ENCODE measurements around the gene DOK3.

Gene DOK3

DNA sequence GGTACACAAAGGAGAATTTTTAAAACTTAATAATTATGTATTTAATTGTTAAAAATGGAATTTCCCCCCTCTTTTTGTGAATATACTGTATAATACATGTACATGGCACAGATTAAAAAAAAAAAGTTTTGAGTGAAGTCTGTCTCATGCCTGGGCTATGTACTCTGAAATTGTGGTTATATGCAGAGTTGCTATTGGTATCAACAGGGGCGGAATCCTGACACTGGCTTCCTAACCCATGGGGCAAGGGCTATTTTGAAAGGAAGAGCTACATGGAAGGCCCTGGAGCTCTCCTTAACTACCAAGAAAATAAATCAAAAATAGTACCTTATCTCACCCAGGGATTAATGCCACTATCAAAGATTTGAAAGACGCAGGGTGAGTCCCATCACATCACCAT, 45.6 kb upstream of the DOK3 start:
- H4K91ac ChIP-seq (ENCODE audit: low read depth, low read length), result no peak overlapping the region
- no peak overlapping the region for H3K4me2 ChIP-seq (ENCODE audit: low read length)
- no peak overlapping the region for H2BK5ac ChIP-seq (ENCODE audit: low read depth, low read length, poor library complexity)
- H2AK5ac ChIP-seq (ENCODE audit: low read length), result no peak overlapping the region
- no peak overlapping the region for H3K14ac ChIP-seq (ENCODE audit: low read length)
- H3K36me3 ChIP-seq (ENCODE audit: control insufficient read depth in 1 of 2, insufficient read depth in 2 of 2, low read length in 2 of 2), result peaks cover 6% of the 10 kb centered on the region in 2 experiments
- no peak overlapping the region for H3K4me3 ChIP-seq (ENCODE audit: low read depth, low read length)
- H3K4me1 ChIP-seq (ENCODE audit: control insufficient read depth in 1 of 2, insufficient read depth in 2 of 2, low read length in 2 of 2), result peaks cover 7 to 13% of the 10 kb centered on the region in 2 experiments
- peaks cover 6% of the 10 kb centered on the region for H3K79me1 ChIP-seq (ENCODE audit: low read length)
- no peak overlapping the region for H3K18ac ChIP-seq (ENCODE audit: low read length)
- H3K27me3 ChIP-seq (ENCODE audit: insufficient read depth, low read length), result no peaks in the 10 kb centered on the region
- H3K27ac ChIP-seq (ENCODE audit: low read depth, low read length), result no peak overlapping the region
- DNase-seq, result no peak
- no peak overlapping the region for H4K12ac ChIP-seq (ENCODE audit: low read depth, low read length)
- H3K9ac ChIP-seq (ENCODE audit: low read length), result no peak overlapping the region
- no peak overlapping the region for H4K8ac ChIP-seq (ENCODE audit: low read depth, low read length)
- H2BK120ac ChIP-seq (ENCODE audit: insufficient read depth, low read length, poor library complexity), result no peak overlapping the region
- no peak overlapping the region for H3K23ac ChIP-seq (ENCODE audit: low read length)
- H3K9me3 ChIP-seq (ENCODE audit: insufficient read depth, low read depth, low read length), result no peaks in the 10 kb centered on the region
- H3K4ac ChIP-seq (ENCODE audit: low read depth, low read length), result no peak overlapping the region
- peaks cover 16% of the 10 kb centered on the region for H3K79me2 ChIP-seq (ENCODE audit: control insufficient read depth, insufficient read depth, low read length, poor library complexity)
- no CpG with 5 or more reads among the region's 2 CpGs for WGBS (ENCODE audit: extremely low coverage, insufficient coverage, insufficient read length)
- no peak overlapping the region for H2AFZ ChIP-seq (ENCODE audit: insufficient read depth, low read length, poor library complexity)
- H2BK12ac ChIP-seq (ENCODE audit: low read length), result no peak overlapping the region

DNA sequence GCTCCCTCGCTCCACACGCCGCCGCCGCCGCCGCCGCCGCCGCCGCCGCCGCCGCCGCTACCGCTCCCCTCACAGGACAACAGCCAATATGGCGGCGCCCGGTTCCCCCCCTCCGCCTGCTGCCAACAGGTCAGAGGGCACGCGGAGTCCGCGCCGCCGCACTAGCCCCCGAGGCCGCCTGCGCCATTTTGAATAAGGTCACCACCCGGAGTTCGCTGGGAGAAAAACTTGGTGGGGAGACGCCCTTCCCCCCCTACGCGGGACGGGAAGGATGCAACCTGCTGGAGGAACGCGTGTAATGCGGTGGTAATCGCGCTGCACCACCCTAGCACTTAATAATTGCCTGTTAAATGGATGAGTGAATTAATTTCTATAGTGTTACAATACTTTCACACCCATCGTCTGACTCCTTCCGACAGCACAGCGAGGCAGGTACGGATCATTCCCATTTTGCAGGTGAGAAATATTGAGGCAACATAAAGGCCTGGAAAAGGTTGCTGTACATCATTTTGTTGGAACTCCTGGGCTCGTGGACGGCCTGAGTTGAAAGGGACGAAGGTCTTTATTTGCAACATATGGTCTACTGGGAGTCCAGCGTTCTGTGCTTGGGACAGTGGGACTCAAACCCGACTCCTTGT, 45.0 kb upstream of the DOK3 start, which contains the start of gene FAM193B:
TSS of gene FAM193B (minus strand) at position 90 of the 638 bp plus-strand sequence. CDS start 105 bp downstream, outside the sequence.
- peak; percentile 90 to 94 for DNase-seq
- H3K18ac ChIP-seq (ENCODE audit: low read length), result peak within 1 kb of the TSS; percentile 69
- H3K27me3 ChIP-seq (ENCODE audit: insufficient read depth, low read length), result no peaks in the 10 kb centered on the region
- peak within 1 kb of the TSS; percentile 25 for H3K4ac ChIP-seq (ENCODE audit: low read depth, low read length)
- H4K8ac ChIP-seq (ENCODE audit: low read depth, low read length), result peak within 1 kb of the TSS; percentile 95
- peak within 1 kb of the TSS; percentile 93 for H4K91ac ChIP-seq (ENCODE audit: low read depth, low read length)
- H3K9me3 ChIP-seq (ENCODE audit: insufficient read depth, low read depth, low read length), result no peaks in the 10 kb centered on the region
- peak within 1 kb of the TSS; percentile 87 for H2AFZ ChIP-seq (ENCODE audit: insufficient read depth, low read length, poor library complexity)
- H4K12ac ChIP-seq (ENCODE audit: low read depth, low read length), result peak within 1 kb of the TSS; percentile 74
- peak within 1 kb of the TSS; percentile 34 for H3K27ac ChIP-seq (ENCODE audit: low read depth, low read length)
- no peak within 1 kb of the TSS for H2BK12ac ChIP-seq (ENCODE audit: low read length)
- peaks cover 6% of the 10 kb centered on the region for H3K79me1 ChIP-seq (ENCODE audit: low read length)
- H3K79me2 ChIP-seq (ENCODE audit: control insufficient read depth, insufficient read depth, low read length, poor library complexity), result peaks cover 16% of the 10 kb centered on the region
- peak within 1 kb of the TSS; percentile 88 for H3K4me3 ChIP-seq (ENCODE audit: low read depth, low read length)
- no CpG with 5 or more reads among the region's 49 CpGs for WGBS (ENCODE audit: extremely low coverage, insufficient coverage, insufficient read length)
- peak within 1 kb of the TSS; percentile 68 for H2BK120ac ChIP-seq (ENCODE audit: insufficient read depth, low read length, poor library complexity)
- H2BK5ac ChIP-seq (ENCODE audit: low read depth, low read length, poor library complexity), result peak within 1 kb of the TSS; percentile 65
- H3K4me2 ChIP-seq (ENCODE audit: low read length), result peak within 1 kb of the TSS; percentile 92
- H2AK5ac ChIP-seq (ENCODE audit: low read length), result peak within 1 kb of the TSS; percentile 83
- H3K36me3 ChIP-seq (ENCODE audit: control insufficient read depth in 1 of 2, insufficient read depth in 2 of 2, low read length in 2 of 2), result peaks cover 6% of the 10 kb centered on the region in 2 experiments
- peaks cover 7 to 13% of the 10 kb centered on the region in 2 experiments for H3K4me1 ChIP-seq (ENCODE audit: control insufficient read depth in 1 of 2, insufficient read depth in 2 of 2, low read length in 2 of 2)
- peak within 1 kb of the TSS; percentile 94 for H3K9ac ChIP-seq (ENCODE audit: low read length)
- H3K14ac ChIP-seq (ENCODE audit: low read length), result peak within 1 kb of the TSS; percentile 93
- H3K23ac ChIP-seq (ENCODE audit: low read length), result peak within 1 kb of the TSS; percentile 14

DNA sequence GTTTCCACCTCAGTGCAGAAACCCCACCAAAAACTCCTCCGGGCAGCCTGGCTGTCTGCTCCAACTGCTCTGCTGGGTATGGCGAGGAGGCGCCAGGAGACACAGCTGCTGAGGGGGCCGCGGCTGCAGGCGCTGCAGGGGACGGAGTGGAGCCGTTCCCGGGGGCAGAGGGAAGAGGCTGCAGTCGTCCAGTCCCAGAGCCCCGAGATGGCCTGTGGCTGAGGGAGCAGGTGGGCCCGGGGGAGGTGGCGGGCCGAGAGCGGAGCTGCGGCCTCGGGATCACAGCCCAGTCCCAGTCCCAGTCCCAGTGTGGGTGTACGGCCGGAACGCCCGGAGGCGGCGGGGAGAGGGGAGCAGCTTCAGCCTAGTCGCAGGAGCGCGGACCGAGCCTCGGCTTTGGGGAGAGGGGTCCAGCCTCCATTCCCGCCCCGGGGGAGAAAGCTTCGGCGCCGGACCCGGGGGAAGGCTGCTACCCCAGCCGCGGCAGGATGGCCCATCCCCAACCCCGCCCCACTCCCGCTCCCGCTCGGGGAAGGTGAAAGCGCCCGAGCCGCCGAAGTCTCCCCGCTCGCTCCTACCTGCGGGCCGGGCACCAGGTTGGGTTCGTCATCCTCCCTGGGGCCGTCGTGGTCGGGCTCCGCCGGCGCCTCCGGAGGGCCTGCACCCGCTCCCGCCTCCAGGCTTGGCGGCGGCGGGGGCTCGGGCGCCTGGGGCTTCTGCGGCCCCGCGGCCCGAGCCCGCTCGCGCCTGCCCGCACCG, 44.2 kb upstream of the DOK3 start:
- Histone ChIP-seq H3K9me3 (ENCODE audit: insufficient read depth, low read depth, low read length) (no peaks in the 10 kb centered on the region), H3K79me2 (ENCODE audit: control insufficient read depth, insufficient read depth, low read length, poor library complexity) (peaks cover 16% of the 10 kb centered on the region), H3K27ac (ENCODE audit: low read depth, low read length) (peak overlapping the region; percentile 34), H4K91ac (ENCODE audit: low read depth, low read length) (peak overlapping the region; percentile 93), H3K36me3 (ENCODE audit: control insufficient read depth in 1 of 2, insufficient read depth in 2 of 2, low read length in 2 of 2) (peaks cover 6% of the 10 kb centered on the region in 2 experiments), H2BK120ac (ENCODE audit: insufficient read depth, low read length, poor library complexity) (peak overlapping the region; percentile 68), H2AFZ (ENCODE audit: insufficient read depth, low read length, poor library complexity) (peak overlapping the region; percentile 87), H2BK5ac (ENCODE audit: low read depth, low read length, poor library complexity) (peak overlapping the region; percentile 65), H3K27me3 (ENCODE audit: insufficient read depth, low read length) (no peaks in the 10 kb centered on the region), H2AK5ac (ENCODE audit: low read length) (peak overlapping the region; percentile 83), H3K18ac (ENCODE audit: low read length) (peak overlapping the region; percentile 69), H3K4me3 (ENCODE audit: low read depth, low read length) (peak overlapping the region; percentile 88), H4K8ac (ENCODE audit: low read depth, low read length) (peak overlapping the region; percentile 95), H3K79me1 (ENCODE audit: low read length) (peaks cover 6% of the 10 kb centered on the region), H2BK12ac (ENCODE audit: low read length) (no peak overlapping the region), H3K4me1 (ENCODE audit: control insufficient read depth in 1 of 2, insufficient read depth in 2 of 2, low read length in 2 of 2) (peaks cover 7 to 13% of the 10 kb centered on the region in 2 experiments), H3K23ac (ENCODE audit: low read length) (peak overlapping the region; percentile 14), H4K12ac (ENCODE audit: low read depth, low read length) (peak overlapping the region; percentile 74), H3K4me2 (ENCODE audit: low read length) (peak overlapping the region; percentile 89), H3K9ac (ENCODE audit: low read length) (peak overlapping the region; percentile 94), H3K4ac (ENCODE audit: low read depth, low read length) (peak overlapping the region; percentile 25), H3K14ac (ENCODE audit: low read length) (peak overlapping the region; percentile 93)
- peak in 1 of 2 donors; percentile 43 for DNase-seq
- WGBS (ENCODE audit: extremely low coverage, insufficient coverage, insufficient read length), result no CpG with 5 or more reads among the region's 72 CpGs

DNA sequence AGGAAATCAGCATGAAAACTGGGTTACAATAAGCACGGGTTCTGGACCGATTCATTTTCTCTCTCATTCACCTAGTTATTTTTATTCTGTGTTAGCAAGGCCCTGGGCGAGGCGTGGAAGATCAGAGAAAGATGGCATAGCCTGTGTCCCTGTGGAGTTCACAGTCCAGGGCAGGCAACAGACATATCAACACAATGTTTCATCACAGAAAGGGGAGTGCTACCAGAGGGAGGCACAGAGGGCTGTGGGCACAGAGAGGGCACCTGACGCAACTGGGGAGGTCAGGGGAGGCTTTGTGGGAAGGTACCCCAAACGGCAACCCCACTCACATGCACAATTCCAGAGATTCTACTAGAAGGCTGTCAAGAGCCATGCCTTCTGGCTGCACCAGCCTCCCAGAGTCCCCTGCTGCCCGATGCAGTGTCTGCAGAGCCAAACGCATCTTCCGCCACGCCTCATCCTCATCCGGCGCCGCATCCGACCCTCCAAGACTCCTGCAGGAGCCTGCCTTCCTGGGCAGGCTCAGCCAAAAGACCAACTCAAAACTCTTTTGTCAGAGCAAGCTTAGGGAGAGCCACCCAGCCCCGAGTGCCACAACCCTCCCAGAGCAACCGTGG, 43.3 kb upstream of the DOK3 start:
- no peak for DNase-seq
- WGBS (ENCODE audit: extremely low coverage, insufficient coverage, insufficient read length), result no CpG with 5 or more reads among the region's 16 CpGs
- H3K36me3 ChIP-seq (ENCODE audit: control insufficient read depth in 1 of 2, insufficient read depth in 2 of 2, low read length in 2 of 2), result peaks cover 6% of the 10 kb centered on the region in 2 experiments

More for the DNA sequence above, 43.3 kb upstream of the DOK3 start:
- no peaks in the 10 kb centered on the region for H3K27me3 ChIP-seq (ENCODE audit: insufficient read depth, low read length)
- H4K91ac ChIP-seq (ENCODE audit: low read depth, low read length), result no peak overlapping the region
- H3K27ac ChIP-seq (ENCODE audit: low read depth, low read length), result no peak overlapping the region
- no peak overlapping the region for H3K14ac ChIP-seq (ENCODE audit: low read length)
- no peak overlapping the region for H2BK120ac ChIP-seq (ENCODE audit: insufficient read depth, low read length, poor library complexity)
- no peaks in the 10 kb centered on the region for H3K9me3 ChIP-seq (ENCODE audit: insufficient read depth, low read depth, low read length)
- H3K23ac ChIP-seq (ENCODE audit: low read length), result peak overlapping the region; percentile 84
- no peak overlapping the region for H3K9ac ChIP-seq (ENCODE audit: low read length)
- no peak overlapping the region for H3K18ac ChIP-seq (ENCODE audit: low read length)
- peaks cover 6% of the 10 kb centered on the region for H3K79me1 ChIP-seq (ENCODE audit: low read length)
- H3K4me2 ChIP-seq (ENCODE audit: low read length), result peak overlapping the region; percentile 89
- no peak overlapping the region for H2BK12ac ChIP-seq (ENCODE audit: low read length)
- no peak overlapping the region for H4K12ac ChIP-seq (ENCODE audit: low read depth, low read length)
- H2AK5ac ChIP-seq (ENCODE audit: low read length), result no peak overlapping the region
- peaks cover 16% of the 10 kb centered on the region for H3K79me2 ChIP-seq (ENCODE audit: control insufficient read depth, insufficient read depth, low read length, poor library complexity)
- H3K4ac ChIP-seq (ENCODE audit: low read depth, low read length), result peak overlapping the region; percentile 25
- H2AFZ ChIP-seq (ENCODE audit: insufficient read depth, low read length, poor library complexity), result no peak overlapping the region
- peak overlapping the region; percentile 88 for H3K4me3 ChIP-seq (ENCODE audit: low read depth, low read length)
- H4K8ac ChIP-seq (ENCODE audit: low read depth, low read length), result no peak overlapping the region
- H2BK5ac ChIP-seq (ENCODE audit: low read depth, low read length, poor library complexity), result no peak overlapping the region
- H3K4me1 ChIP-seq (ENCODE audit: control insufficient read depth in 1 of 2, insufficient read depth in 2 of 2, low read length in 2 of 2), result peaks cover 7 to 13% of the 10 kb centered on the region in 2 experiments

Data from trophoblast cell (in vitro differentiated cells and primary cell).